GM19395 (cell line): ENCODE results near the gene ITSN1.

Source experiments
- ATAC-seq: cut with Tn5 transposase; IDR thresholded peaks from one replicate; pipeline ENCODE4 v1.9.1; 2021; ENCODE audit warnings: mild to moderate bottlenecking, moderate library complexity; ENCODE audit not compliant: unreplicated experiment

ITSN1 gene

DNA sequence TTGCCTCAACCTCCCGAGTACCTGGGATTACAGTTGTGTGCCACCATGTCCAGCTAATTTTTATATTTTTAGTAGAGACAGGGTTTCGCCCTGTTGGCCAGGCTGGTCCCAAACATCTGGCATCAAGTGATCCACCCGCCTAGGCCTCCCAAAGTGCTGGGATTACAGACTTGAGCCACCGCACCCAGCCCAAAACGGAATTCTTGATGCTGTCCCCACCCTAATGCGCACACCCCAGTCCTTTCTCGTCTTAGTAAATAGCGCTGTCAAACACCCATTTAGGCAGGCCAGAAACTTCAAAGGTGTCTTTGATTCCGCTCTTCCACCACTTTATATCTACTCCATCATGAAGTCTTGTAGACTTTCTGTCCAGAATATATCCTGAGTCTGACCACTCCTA, 35.1 kb downstream of the ITSN1 start:
- ATAC-seq: no peak

DNA sequence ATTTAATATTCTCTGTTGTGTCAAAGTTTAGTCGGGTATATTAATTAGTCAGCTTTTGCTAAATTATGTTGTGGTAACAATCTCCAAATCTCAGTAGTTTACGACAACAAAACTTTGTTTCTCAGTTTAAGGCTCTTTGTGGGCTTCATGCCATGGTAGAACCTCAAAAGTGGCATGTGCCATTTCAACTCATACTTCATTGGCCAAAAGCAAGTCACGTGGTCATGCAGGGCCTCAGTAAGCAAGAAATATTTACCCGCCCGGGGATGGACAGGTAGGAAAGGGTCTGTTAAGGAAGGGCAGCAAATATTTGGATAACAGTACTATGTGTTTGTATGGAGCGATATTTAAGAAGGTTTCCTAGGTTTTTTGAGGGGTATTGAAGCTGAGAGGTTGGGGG, 38.6 kb downstream of the ITSN1 start:
- ATAC-seq: no peak

DNA sequence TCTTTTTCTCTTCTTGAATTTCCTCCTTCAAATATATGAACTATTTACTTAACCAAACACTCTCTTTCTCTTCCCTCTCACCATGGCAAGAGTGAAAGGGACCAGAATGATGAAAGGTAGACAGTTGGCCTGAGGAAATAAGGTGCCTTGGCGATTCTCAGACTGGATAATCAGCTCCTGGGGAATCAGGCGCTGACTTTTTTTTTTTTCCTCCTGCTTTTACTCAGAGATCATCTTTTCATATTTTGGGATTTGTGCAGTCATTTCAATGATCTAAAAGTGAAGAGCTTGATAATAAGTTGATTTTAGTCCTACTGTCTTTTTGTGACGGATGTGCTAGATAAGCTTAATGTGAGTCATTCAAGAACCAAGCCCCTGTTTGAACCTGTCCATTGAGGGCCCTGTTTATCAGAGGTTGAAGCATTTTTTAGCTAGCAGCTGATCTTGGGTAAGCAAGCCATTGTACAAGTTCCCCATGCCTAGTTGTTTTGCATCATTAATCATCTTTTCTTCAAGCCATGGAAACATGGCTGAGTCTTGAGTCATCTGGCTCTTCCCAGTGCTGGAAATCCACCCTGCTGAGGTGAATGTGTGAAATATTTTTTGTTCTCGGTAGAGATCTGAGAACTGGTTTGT, 40.8 kb downstream of the ITSN1 start:
- no peak for ATAC-seq

DNA sequence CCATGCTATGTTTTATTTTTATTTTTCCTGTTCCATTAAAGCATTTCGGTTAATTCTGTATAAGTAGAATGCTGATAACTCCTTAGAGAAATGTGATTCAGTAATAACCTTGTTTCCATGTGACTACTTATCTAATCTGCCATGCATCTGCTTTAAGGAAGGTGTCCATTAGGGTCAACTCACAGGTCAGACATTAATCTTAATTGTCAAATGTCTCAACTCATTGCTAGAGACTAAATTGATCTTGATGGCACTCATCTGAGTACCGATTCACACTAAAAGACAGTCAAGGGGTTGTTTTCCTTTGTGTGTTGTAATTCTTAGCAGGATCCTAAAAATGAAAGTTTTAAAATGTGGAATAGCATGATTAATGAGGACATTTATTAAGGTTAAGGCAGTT, 41.8 kb downstream of the ITSN1 start:
- no peak for ATAC-seq

GRCh38 chr21:33684923-33685560, 42.7 kb downstream of the ITSN1 start:
- no peak for ATAC-seq

DNA sequence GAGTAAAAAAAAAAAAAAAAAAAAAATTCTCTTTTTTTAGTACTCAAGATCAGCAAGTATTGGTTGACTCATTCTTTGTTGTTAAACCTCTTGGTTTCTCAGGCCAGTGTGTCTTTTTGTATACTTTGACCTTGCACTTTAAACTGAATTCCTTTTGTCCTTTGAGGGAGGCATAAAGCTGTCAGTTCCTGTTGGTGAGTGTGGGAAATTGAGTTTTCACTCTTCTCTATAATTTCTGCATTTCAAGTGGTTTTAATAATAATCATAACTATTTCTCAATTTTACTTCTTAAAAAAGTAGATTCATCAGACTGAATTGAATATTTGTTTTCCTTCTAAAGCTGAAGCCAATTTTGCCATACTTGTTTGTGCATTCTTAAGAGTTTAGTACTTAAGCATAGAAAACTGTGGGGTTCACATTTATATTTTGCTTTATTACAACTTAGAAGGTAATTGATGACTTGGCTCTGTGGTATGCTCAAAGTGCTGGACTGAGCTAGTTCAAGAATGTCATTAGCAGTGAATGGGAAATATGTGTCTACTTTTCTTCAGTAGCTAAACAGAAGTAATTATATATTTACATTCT, 43.4 kb downstream of the ITSN1 start:
- no peak for ATAC-seq

DNA sequence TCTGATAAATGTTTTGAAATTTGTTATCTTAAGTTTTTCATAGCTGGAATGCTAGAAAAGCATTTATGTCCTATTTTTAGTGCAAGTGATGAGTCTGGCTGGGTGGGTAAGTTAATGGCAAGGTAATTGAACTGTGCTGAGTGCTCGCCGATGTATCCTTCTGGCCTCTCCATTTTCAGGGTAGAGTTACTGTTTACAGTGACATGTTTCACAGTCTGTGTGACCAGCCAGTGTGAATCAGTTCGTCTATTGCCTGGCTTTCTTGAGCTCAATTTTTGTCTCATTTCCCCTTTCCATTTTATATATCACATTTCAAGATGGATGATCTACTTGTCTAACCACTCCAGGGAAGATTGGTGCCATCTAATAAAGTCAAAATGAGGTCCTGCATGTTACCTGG, 44.1 kb downstream of the ITSN1 start:
- no peak for ATAC-seq

DNA sequence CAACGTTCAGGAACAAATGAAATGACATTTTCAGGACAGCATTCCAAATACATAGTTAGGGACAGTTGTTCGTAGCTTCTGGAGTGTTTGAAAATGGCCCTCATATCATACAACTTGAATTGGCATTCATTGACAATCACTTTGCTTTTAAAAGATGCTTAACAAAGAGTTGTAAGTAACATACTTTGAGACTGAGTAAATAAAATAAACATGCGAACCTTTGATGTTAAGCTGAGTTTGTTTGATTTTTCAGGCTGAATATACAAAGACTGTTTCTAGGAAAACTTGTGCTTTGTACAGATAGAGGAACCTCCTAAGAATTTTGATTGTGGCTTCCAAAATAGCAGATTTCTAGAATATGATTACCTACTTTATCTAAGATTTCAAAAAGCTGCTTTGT, 45.3 kb downstream of the ITSN1 start:
- ATAC-seq: no peak

DNA sequence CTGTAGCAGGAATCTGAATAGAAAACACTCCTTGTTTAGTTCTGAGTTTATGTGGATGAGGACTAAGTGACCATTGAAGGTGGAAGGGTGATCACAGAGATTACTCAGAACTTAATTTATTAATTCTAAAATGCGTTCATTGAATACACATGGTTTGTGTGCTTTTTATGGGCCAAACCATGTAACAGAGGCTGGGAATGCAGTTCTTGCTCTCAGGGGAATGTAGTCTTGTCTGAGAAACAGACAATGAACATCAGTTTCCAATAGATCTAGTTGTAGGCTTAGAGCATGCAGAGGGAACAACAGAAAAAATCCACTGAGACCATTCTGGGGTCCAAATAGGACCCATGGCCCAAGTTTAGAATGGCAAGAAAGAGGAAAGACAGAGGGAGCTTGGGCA, 46.1 kb downstream of the ITSN1 start:
- ATAC-seq: no peak

GRCh38 chr21:33690874-33691273, 48.6 kb downstream of the ITSN1 start:
- ATAC-seq: no peak

- no peak for ATAC-seq
Measured at GRCh38 chr21:33691945-33692603, 49.8 kb downstream of the ITSN1 start.

- ATAC-seq: no peak
Measured at GRCh38 chr21:33695813-33696212, 53.5 kb downstream of the ITSN1 start.

- ATAC-seq: no peak
Measured at GRCh38 chr21:33696465-33696864, 54.2 kb downstream of the ITSN1 start.

GRCh38 chr21:33698087-33698860, 56.0 kb downstream of the ITSN1 start:
- no peak for ATAC-seq

GRCh38 chr21:33699277-33699676, 57.0 kb downstream of the ITSN1 start:
- ATAC-seq: no peak

DNA sequence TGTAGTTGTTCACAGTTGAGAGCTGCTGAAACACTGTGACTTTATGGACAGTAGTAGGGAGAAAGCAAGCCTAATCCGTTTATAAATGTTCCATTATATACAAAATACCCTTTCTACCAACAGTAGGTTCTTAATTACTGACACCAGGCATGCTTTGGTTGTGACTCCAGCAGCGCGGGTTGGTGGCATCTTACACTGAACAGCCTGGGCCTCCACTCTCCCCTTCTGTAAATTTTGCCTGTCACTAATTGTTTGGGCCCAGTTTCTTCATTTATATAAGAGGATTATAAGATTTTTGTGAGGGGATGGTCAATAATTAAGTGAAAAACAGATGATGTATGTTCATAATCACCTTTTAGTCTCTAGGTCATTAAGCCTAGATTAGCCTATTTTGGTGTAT, 58.2 kb downstream of the ITSN1 start:
- no peak for ATAC-seq

- ATAC-seq: no peak
Measured at GRCh38 chr21:33703750-33704606, 61.7 kb downstream of the ITSN1 start.

DNA sequence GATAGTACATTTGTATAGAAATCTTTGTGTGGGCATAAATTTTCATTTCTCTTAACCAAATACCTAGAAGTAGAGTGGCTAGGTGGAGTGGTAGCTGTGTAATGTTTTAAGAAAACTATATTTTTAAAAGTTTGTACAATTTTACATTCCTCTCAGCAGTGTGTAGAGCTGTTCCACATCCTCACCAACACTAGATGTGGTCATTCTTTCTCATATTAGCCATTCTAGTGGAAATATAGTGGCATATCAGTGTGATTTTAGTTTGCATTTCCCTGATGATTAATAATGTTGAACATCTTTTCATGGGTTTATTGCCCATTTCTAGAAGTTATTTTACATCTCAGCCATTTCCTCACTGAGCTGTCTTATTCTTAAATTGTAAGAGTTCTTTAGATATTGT, 65.5 kb downstream of the ITSN1 start:
- ATAC-seq: no peak

DNA sequence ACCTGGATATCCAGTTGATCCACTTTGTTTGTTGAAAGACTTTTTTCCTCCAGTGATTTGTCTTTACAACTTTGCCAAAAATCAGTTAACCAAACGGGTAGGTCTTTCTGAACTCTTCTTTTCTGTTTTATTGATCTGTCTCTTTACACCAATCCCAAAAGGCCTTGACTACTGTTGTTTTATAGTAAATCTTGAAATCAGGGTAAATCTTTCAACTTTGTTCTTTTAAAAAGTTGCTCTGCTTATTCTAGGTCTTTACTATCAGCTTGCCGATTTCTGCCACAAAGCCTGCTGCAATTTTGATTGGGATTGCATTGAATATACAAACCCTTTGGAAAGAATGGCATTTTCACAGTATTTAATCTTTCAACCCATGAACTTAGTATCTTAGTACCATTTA, 66.6 kb downstream of the ITSN1 start:
- ATAC-seq: no peak

DNA sequence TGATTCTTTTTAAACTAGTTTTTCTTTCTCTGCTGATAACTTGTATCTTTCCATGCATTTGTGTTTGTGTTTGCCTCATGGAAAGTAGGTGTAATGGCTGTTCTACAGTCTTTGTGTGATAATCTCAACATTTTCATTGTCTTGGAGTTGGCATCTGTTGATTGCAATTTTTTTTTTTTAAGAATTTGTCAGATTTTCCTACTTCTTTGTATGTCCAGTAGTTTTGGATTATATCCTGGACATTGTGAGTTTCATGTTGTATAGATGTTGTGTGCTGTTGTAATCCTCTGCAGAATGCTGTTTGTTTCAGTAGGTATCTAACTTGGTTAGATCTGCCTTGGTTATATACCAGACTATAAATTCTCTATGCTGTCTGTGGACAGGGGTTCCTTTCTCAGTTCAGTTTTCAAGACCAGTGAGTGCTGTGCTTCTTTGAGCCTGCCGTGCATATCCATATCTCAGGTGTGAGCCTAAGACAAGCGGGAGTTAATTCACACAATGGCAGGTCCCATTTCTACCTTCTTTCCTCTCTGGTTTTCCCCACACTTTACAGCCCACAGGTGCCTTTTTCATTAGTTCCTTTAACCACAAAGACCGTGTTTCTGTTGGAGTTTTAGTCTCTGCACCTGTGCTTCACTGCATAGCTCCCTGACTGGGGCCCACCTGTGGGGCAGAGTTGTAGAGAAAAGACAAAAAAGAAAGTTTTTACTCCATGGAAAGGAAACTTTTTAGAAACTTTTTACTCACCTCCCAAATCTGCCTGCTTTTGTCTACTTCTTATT, 69.9 kb downstream of the ITSN1 start:
- ATAC-seq: no peak
